SIG-M5 treated with dmso at 0.1 percent for 504 hours (cell line): ENCODE data around the gene ABCC2.
"Not testable (repeated sequence)": the region's sequence is repeated elsewhere in the genome, so short reads cannot be mapped to it uniquely, and the experiment has no call there.

Experiments used
- DNase-seq: peaks from one replicate; lab custom pipeline; 2025; ENCODE audit not compliant: unreplicated experiment; lab: John Stamatoyannopoulos, UW

The ABCC2 gene

DNA sequence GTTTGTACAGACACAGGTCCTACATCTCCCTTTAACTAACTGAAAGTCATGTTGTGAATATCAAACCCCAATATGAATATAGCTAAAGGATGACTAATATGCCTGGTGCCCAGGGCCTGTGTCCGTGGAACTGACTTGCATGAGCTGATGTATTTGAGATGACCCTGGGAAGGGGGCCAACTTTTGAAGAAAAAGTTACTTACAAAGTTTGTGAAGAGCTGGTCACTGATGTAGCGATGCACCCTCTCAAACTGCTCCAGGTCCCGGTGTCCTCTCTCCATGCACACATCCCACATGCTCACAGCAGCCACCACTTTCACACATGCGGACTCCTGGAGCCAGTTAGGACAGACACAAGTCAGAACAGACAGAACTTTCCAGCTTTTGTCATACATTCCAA is 106.2 kb downstream of the ABCC2 start:
- DNase-seq = no peak

- DNase-seq = no peak
Measured at GRCh38 chr10:99894613-99895012, 112.2 kb downstream of the ABCC2 start.

- not testable (repeated sequence) for DNase-seq
Measured at GRCh38 chr10:99895066-99895465, 112.6 kb downstream of the ABCC2 start.

GRCh38 chr10:99895867-99896266 is 113.4 kb downstream of the ABCC2 start:
- no peak for DNase-seq
